Hepatocyte (in vitro differentiated cells): ENCODE measurements around the gene MACROD2.

Experiments
- CTCF ChIP-seq: fragments of 200-600 bp; sonication (generic); IDR thresholded peaks from 2 replicates; pipeline ENCODE4 v1.5.1; 2016; ENCODE audit warnings: antibody characterized with exemption, mild to moderate bottlenecking; ENCODE audit not compliant: poor library complexity
- EZH2 ChIP-seq: fragments of 200-600 bp; sonication (generic); IDR thresholded peaks from 2 replicates; pipeline ENCODE4 v1.6.1; 2016; ENCODE audit warnings: antibody characterized with exemption, mild to moderate bottlenecking, borderline replicate concordance
- EZH2phosphoT487 ChIP-seq: fragments of 200-600 bp; sonication (generic); IDR thresholded peaks from one replicate; pipeline ENCODE4 v1.6.1; 2018; ENCODE audit warnings: antibody characterized with exemption, mild to moderate bottlenecking, low read depth, moderate library complexity; ENCODE audit not compliant: unreplicated experiment, severe bottlenecking

GRCh38 chr20:14801591-14802325, 806.4 kb downstream of the MACROD2 start:
- TF ChIP-seq CTCF (no peak), EZH2 (no peak), EZH2phosphoT487 (no peak)
